Measurements from ENCODE around the gene NFYA. TPM values are rescaled to one million over a fixed set of nuclear protein-coding genes. Genes with fewer than 3 reads are reported as not detected.

Gene NFYA
- total RNA-seq, 1 donor from 2014 or later = 23.9 TPM

- DNase-seq (no peak), ATAC-seq (no peak)
- Histone ChIP-seq H3K27me3 (no peaks in the 10 kb centered on the region), H3K9me3 (no peaks in the 10 kb centered on the region), H3K4me3 (no peak within 1 kb of the TSS), H3K36me3 (no peaks in the 10 kb centered on the region), H3K4me1 (no peaks in the 10 kb centered on the region), H3K27ac (no peak within 1 kb of the TSS)
- intact Hi-C loops (cut with DNase I) = no loop called here
- TF ChIP-seq, protein P1, sequence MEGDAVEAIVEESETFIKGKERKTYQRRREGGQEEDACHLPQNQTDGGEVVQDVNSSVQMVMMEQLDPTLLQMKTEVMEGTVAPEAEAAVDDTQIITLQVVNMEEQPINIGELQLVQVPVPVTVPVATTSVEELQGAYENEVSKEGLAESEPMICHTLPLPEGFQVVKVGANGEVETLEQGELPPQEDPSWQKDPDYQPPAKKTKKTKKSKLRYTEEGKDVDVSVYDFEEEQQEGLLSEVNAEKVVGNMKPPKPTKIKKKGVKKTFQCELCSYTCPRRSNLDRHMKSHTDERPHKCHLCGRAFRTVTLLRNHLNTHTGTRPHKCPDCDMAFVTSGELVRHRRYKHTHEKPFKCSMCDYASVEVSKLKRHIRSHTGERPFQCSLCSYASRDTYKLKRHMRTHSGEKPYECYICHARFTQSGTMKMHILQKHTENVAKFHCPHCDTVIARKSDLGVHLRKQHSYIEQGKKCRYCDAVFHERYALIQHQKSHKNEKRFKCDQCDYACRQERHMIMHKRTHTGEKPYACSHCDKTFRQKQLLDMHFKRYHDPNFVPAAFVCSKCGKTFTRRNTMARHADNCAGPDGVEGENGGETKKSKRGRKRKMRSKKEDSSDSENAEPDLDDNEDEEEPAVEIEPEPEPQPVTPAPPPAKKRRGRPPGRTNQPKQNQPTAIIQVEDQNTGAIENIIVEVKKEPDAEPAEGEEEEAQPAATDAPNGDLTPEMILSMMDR (IDR thresholded peaks at IDR 0.05) = no peak
These were observed 19.7 kb upstream of the NFYA start, which contains the start of gene APOBEC2 for GRCh38 chr6:41053041-41053440. APOBEC2 (plus strand) TSS chr6:41053202; CDS start chr6:41053348, 146 bp downstream.

DNA sequence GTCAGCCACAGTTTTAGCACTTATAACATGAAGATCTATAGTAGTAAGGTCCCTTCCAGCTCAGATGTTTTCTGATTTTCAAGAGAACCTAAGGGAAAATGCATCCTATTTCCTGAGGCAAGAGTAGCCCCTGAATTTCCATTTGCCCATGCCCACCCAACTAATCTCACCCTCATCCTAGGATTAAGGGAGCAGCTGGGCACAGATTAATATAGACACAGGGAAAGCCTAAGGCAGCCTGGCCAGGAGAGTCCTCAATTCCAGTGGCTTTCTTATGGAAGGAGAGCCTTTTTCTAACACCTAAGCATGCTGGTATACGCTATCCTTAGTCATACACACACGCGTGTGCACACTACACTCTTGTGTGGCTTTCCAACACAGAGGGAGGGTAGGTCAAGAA lies 18.3 kb upstream of the NFYA start:
- ATAC-seq = no peak
- no peak overlapping the region for H3K27ac ChIP-seq

DNA sequence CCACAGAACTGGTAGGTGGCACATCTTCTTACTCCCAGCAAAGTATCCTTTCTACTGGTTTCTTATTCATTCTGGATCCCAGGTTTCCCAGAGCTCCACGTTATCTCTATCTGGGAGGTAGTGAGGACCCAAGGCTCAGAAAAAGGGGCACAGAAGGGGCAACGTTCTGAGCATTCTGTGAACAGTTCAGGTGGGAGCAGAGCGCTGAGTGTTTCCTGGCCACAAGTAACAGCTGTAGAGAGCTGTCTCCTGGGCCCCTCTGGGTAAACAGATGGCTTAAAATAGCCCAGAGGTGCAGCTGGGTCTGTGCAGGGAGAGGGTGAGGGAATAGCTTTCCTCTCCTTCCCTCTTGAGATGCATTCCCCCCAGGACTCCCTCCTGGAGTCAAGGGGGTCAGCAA lies 17.6 kb upstream of the NFYA start:
- ATAC-seq (no peak), DNase-seq (no peak)
- Histone ChIP-seq H3K4me3 (no peak overlapping the region), H3K9me3 (no peaks in the 10 kb centered on the region), H3K27ac (no peak overlapping the region), H3K4me1 (no peaks in the 10 kb centered on the region), H3K27me3 (no peaks in the 10 kb centered on the region), H3K36me3 (no peaks in the 10 kb centered on the region)
- intact Hi-C loops (cut with DNase I) = no loop called here
- TF ChIP-seq, protein P1 (IDR thresholded peaks at IDR 0.05) = no peak

More for the DNA sequence above, 18.3 kb upstream of the NFYA start:
- Histone ChIP-seq H3K9me3 (no peaks in the 10 kb centered on the region), H3K4me1 (no peaks in the 10 kb centered on the region), H3K27me3 (no peaks in the 10 kb centered on the region), H3K4me3 (no peak overlapping the region), H3K36me3 (no peaks in the 10 kb centered on the region)
- intact Hi-C loops (cut with DNase I) = no loop called here
- TF ChIP-seq, protein P1 (IDR thresholded peaks at IDR 0.05) = no peak
- DNase-seq = no peak

DNA sequence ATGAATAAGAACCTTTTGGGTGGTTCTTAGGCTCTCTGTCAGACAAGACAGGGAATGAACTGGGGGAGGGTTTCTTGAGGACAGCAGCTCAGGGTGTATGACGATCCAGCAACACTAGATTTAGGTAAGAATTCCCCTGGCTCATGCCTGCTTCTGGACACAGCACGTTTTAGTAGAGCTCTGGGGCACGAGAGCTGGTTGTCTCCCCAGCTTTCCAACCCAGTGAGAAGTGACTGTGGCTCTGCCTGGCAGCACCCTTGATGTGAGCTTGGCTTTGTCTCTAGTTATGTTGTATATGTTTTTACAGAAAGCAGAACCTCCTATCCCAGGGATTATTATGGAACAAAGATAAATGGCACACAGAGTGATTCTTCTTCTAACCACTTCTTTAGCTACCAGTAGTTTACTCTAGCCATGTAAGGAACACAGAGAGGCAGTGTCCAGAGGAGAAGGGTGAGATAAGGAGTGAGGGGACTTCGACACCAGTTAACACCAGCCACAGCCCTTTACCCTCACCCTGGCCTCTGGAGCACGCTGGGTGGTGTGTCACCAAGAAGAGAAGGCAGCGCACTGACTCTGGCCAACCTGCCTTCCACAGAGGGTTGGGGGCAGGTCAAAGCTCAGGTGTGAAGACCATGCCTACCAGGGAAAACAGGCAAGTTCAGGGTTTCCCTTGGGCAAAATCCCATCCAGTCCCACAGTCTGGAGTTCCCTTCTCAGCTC lies 15.8 kb upstream of the NFYA start:
- no peak for ATAC-seq
- Histone ChIP-seq H3K9me3 (no peaks in the 10 kb centered on the region), H3K4me1 (no peaks in the 10 kb centered on the region), H3K27ac (no peak overlapping the region), H3K4me3 (no peak overlapping the region), H3K27me3 (no peaks in the 10 kb centered on the region), H3K36me3 (peaks cover 4% of the 10 kb centered on the region)
- TF ChIP-seq, protein P1 (IDR thresholded peaks at IDR 0.05) = no peak
- no peak for DNase-seq
- intact Hi-C loops (cut with DNase I) = no loop called here

DNA sequence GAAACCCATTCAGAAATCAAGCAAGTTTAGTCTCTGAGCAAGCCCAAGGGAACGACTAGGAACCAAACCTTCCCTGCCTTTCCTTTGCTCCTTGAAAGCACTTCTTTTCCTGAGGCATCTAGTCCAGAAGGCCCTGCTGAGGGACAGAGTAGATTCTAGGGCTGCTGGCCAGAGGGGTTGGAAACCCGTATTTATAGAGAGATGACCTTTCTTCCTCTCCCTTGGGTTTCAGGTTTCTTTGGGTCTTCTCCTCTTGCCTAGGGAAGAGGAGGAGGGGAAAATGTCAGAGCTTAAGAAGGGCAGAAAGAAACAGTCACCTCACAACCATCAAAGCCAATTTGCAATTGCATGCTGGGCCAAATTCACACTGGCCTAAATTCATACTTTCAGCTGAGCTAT lies 14.0 kb upstream of the NFYA start:
- ATAC-seq (no peak), DNase-seq (no peak)
- H3K4me3 ChIP-seq = no peak overlapping the region
- H3K9me3 ChIP-seq = no peaks in the 10 kb centered on the region
- peaks cover 4% of the 10 kb centered on the region for H3K36me3 ChIP-seq
- H3K27ac ChIP-seq = no peak overlapping the region
- intact Hi-C loops (cut with DNase I) = no loop called here
- no peaks in the 10 kb centered on the region for H3K4me1 ChIP-seq
- TF ChIP-seq, protein P1 (IDR thresholded peaks at IDR 0.05) = no peak
- H3K27me3 ChIP-seq = no peaks in the 10 kb centered on the region

Measured in upper lobe of right lung (tissue), 1 donor.